ENCODE results near the gene DLGAP1.

DLGAP1 gene

DNA sequence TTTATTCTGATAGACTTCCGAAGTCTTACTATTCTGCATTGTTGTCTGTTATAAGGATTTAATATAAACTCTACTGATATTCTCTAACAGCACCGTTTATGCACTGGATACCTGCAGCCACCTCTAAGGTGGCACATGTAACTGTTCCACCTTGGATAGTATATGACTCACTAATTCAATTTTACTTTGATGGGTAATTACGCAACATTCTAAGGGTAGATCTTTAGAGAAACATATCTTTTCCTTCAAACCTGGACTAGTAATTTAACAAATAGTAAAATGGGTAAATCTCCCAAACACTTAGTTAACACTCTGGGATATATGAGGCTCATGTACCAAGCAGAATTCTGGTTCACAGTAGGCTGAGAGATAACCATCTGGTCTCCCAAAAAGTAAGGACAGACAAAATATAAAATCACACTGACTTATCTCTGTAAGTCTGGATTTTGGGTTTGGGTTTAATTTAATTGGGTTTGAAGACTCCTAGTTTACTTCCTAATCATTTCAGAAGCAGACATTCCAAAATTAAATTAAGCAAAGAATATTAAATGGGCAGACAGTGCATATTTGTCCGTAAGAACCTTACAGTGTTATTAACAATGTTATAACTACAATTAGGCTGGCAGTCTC lies 590.3 kb downstream of the DLGAP1 start:
- DNase-seq (ENCODE audit: low spot score) = no peak

DNA sequence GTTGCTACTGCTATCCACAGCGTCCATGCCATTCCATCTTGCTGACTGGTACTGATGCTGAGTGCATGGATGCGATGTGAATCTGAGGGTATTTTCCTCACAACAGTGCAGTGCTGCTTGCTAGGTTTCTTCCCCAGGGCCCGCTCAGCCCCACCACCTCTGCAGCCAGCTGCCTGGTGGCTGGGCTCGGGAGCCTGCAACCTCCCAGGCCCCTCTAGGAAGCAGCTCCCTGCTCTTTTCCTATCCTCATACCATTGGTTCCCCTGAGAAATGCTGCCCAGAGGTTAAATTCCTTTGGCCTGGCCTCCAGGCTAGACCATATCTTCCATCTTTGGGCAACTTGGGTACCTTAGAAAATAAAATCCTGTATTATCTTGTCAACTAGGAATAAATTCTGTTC lies 591.5 kb downstream of the DLGAP1 start:
- no peak for DNase-seq (ENCODE audit: low spot score)

DNA sequence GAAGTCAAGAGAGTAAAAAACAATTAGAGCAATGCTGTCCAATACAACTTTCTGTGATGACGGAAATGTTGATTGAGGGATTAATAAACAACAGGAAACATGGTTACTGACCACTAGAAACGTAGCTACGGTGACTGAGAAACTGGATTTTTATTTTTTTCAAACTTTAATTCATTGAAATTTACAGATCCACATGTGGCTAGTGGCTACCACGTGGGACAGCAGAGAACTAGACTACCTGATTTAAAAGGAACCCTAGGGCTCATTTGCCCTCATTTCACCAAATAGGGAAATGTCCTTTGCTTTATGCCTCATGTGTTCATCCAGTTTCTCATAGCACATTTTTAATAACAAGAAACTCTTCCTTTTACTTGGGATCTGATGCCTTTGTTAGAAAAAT lies 592.1 kb downstream of the DLGAP1 start:
- no peak for DNase-seq (ENCODE audit: low spot score)

DNA sequence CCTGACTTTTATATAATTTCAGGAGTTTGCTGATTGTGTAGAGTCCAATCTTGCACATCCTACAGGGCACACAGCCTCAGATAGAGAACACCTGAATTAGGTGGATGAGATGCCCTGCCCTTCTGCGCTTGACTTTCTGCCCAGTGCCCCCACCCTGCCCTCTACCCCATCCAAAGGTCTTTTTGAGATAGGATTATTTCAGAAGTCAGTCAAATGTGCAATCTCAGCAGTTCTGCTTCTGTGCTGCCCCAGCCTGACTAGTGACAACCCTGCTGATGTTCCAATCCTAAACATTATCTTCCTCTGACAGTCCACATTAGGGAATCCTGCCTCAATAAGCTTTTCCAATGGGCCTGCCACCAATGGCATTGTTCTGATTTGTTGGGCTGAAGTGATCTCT lies 593.6 kb downstream of the DLGAP1 start:
- DNase-seq (ENCODE audit: low spot score) = no peak

DNA sequence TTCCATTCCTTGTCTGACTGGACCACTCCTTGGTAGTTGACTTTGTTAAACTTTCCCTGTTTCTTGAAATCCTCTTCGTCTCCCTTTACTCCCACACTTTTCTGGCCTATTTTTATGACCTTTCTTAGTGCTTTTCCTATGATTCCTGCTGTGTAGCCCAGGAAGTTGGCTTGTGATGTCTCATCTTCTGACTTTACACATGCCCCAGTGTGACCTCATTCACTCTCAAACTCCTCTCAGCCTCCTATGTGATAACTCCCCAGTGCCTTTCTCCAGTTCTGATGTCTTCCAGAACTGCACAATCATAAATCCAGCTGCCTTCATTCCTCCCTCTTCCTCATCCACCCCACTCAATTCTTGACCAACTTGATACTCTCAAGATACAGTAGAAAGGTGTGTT lies 597.6 kb downstream of the DLGAP1 start:
- no peak for DNase-seq (ENCODE audit: low spot score)

DNA sequence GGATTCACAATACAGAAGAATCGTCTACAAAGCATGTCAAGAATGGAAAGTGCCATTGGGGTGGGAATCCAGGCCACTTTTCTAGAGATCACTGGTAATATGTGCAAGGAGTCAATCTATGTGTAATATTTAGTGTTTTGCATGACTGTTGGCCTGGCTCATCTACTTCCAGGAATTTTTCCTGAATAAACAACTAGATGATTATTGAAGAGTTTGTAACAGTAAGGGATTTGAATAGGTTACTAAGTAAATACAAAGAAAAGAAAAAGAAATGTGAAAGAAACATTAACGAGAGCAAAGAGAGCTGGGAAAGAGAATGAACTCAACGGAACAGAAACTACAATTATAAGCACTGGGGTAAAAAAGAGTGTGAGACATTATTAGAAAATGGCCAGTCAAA lies 599.1 kb downstream of the DLGAP1 start:
- DNase-seq (ENCODE audit: low spot score) = no peak

DNA sequence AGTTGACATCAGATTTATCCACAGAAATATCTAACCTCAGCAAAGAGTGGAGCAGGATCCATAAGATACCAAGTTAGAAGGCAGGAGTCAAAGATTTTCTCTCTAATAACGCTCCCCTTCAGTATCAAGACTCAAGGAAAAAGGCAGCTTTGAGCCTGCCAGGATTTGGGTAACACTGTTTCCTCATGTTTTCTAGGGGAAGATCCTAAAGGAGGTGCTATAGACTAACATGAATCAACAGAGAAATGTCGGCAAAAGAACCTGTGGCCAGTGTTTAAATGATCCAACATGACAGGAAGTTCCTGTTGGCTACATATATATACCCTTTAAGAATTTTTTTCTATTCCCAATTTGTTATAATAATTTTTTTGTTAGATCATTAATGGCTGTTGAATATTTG lies 602.8 kb downstream of the DLGAP1 start:
- no peak for DNase-seq (ENCODE audit: low spot score)

DNA sequence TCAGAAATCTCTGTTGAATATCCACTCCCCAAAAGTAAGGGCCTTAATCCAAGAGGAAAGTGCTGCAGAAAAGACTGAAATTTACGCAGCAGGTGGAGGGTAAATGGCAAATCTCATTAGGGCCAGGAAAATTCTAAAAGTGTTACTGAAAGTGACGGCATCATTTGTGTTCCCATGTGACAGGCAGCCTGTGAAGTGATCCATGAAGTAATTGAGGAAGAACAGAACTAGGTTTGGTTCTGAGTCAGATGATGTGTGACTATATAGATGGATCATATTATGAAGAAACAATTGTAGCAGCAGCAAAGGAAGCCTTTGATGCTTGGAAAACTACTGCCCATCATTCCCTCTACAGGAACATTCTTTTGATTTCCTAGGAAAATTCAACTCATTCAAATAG lies 603.9 kb downstream of the DLGAP1 start:
- DNase-seq (ENCODE audit: low spot score) = no peak

DNA sequence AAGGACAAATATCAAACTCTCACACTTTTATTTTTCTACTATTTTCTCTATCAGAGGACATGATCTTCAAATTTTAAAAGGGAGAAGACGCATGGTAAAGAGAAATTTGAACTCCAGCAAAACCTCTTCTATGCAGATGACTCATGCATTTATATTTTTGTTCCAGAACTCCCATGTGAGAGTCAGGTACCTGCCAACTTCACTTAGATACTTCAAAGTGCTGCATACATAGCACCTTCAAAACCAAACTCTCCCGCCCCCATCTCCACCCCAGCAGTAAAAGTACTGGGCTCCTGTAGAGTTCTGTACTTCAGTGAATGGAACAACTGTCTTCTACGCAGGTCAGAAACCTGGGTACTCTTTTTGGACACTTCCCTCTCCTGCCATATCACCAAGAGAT lies 606.8 kb downstream of the DLGAP1 start:
- DNase-seq (ENCODE audit: low spot score) = no peak

DNA sequence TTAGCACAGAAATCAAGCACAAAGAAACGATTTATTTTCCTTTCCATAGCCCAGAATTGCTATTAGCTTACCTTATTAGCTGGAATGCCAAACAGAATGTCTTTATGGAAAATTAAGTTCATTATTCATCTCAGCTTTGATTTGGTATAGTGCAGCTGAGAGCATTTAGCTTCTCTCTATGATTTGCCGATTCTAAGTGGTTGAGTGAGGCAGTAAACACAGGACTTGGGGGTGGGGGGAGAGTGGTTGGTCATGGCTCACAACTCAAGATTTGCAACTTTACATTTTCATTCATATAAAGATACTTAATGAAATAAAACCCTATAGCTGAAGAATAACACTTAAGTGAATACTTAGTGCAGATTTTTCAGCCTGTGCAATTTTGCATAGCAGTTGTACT lies 609.9 kb downstream of the DLGAP1 start:
- no peak for DNase-seq (ENCODE audit: low spot score)

DNA sequence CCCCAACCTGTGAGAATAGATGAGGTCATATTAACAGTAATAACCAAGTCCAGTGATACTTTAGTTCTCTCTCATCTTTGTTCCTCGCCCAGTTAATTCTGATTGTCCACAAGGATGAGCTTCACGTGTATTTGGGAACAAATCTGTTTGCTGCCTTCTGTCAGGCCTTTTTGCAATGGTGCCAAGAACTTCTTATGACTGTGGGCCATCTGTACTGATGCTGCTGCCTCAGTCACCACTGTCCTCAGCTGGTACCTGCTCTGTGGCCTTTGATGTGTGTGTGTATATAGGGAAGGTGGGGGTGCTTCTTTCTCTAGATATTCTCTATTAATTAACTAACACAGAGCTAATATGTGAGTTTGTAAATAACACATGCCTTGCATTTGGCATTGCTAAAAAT lies 612.3 kb downstream of the DLGAP1 start:
- no peak for DNase-seq (ENCODE audit: low spot score)

DNA sequence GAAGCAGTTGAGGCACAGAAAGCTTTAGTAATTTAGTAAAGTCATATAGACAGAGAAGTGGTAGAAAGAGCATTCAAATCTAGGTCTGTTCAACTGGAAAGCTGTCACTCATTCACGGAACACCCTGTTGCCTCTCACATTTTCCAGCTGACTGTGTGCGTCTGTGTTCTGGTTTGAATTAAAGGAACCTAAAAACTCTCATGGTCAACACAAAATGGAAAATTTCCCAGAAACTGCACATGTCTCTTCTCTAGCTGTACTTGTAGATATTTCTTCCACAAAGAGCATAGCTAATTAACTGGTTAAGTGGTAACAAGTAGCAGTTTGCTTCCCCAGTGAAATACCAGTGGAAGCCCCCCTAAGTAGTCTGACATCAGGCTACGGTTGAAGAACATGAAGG lies 614.3 kb downstream of the DLGAP1 start:
- DNase-seq (ENCODE audit: low spot score) = no peak

DNA sequence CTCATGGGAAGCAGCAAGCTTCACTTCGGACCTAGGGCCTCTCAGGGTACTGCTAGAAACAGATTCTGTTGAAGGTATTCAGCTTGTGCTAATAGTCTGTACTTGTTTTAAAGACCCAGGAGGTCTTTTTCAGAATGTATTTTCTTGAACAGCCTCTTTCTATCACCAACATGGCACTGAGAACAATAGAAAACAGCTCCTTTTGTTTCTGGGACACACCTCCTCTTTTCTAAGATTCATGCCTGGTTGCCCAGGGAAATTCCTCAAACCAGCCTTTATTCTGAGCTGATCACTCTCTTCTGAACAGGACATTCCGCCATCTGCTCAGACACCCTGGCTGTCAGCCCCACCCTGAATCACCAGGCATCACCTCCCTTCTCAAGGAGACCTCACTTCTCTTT lies 615.5 kb downstream of the DLGAP1 start:
- no peak for DNase-seq (ENCODE audit: low spot score)

DNA sequence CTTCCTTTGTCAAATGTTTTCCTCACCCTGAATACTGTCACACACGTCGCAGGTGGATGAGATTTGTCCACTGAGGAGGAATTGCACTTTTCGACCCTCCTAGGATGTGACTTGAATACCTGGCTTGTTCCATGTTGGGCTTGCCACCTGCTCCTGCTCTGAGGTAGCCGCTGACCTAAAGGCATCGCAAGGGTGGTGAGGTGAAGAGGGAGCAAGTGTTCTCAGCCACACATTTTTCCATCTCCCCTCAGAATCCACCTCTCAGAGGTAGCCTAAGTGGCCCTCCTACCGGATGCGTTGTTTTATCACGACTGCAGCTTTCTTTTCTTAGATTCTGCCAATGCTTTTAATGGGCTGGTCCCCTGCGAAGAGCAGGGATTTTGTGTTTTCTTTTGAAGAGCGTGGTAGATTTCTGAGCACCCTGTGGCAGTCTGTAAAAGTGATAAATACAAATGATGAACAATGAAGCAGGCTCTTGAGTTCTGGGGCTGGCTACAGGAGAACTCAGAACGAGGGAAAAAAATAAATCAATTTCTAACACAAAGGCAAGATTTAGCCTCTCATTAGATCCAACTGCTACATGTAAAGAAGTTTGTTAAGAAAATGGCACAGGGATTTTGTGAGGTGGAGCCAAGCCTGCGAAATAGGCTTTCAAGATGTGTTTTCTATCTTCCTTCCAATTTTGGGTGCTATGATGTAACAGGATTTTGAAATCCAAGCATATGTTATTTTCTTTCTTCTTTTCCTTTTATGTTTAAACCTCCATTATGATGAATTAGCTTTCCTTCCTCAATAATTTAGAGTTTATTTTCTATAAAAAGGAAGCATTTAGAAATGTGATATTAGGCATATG lies 618.4 kb downstream of the DLGAP1 start:
- no peak for DNase-seq (ENCODE audit: low spot score)

DNA sequence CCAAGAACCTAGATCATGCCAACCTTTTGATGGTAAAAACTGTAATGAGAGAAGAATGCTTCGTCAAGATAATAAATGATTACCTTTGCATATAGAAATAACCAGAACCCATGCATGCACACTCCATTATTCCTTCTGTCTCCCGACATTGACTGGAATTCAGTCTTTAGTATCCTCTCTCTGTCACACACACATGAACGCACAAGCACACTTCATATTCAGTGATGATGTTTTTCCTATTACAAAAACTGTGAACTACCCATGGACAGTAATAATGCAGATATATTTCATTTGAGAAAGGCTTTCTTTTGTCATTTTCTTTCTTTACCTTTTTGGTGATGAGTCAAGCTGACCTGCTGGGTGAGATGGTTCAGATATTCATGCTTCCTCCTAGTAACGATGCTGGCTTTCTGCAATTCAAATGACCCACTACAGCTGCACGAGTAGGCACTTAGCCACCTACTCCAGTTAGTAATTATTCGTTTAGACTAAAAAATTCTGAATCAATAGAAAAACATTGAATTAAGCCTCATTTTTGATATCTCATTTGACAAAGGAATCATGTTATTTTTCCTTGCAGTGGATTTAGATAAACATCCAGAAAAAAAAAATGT lies 623.0 kb downstream of the DLGAP1 start:
- no peak for DNase-seq (ENCODE audit: low spot score)

DNA sequence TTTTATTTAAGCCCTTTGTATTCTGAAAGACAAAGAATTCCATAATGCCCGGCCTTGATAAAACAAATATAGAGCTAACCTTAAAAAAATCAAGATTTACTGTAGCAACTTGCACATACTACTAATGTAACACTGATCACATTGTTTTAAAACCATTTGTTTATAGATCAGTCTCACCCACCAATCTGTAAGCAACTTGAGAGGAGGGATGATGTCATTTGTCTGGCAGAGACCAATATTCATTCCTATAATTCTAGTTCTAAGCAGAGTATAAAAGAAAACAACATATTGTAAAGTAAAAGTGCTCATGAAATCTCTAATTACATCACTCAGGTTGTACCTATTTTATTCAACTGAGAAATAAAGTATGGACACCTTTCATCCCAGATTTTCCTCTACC lies 624.5 kb downstream of the DLGAP1 start:
- DNase-seq (ENCODE audit: low spot score) = no peak

DNA sequence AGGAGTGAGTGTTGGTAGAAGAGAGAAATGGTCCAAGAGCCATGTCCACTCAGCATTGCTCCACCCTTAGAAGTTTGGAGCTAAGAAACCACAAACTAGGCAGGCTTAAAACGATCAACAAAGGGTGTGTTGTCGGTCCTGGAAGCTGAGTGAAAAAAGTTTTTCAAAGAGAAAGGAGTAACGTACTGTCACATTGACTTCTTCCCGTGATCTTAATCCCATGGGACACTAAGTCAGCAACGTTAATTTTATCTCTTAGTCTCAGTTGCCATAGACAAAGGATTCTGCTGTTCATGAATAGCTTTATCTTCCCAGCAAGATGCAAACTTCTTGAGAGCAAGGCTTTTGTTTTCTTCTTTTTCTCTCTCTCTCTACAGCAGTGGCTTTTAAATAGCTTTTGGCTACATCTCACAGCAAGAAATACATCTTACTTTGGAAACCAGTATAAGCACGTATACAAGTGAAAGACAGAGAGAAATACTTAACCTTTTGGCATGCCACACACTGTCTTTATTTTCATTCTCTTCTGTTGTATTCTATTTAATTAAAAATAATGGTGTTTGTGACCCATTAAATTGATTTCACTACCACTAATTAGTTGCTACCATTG lies 627.8 kb downstream of the DLGAP1 start:
- no peak for DNase-seq (ENCODE audit: low spot score)

DNA sequence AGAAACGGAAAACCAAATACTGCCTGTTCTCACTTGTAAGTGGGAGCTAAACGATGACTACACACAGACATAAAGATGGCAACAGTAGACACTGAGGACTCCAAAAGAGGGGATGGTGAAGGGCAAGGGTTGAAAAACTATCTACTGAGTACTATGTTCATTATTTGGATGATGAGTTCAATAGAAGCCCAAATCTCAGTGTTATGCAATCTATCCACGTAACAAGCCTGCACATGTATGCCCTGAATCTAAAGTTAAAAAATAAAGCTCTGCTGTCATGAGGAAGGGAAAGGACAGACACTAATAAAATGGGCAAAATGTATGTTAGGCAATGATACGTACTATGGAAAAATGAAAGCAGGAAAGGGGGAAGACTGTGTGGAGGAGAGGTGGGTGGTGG lies 629.1 kb downstream of the DLGAP1 start:
- no peak for DNase-seq (ENCODE audit: low spot score)

DNA sequence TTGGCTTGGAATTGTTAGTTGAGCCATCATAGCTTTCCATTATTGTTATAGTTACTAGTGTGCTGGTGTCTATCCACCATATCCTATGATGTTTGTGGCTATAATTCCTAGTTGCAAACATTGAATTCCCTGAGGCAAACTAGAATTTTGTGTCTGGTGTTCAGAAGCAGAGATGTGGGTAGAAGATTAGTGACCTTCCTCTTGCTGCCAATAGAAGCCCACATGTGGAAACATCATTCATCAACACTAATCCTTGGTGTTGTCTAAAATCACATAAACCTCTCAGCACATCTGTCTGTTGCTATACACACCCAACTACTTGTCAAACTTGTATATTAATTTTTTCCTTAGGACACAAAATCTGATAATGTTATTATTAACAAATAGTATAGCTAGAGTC lies 631.0 kb downstream of the DLGAP1 start:
- no peak for DNase-seq (ENCODE audit: low spot score)

DNA sequence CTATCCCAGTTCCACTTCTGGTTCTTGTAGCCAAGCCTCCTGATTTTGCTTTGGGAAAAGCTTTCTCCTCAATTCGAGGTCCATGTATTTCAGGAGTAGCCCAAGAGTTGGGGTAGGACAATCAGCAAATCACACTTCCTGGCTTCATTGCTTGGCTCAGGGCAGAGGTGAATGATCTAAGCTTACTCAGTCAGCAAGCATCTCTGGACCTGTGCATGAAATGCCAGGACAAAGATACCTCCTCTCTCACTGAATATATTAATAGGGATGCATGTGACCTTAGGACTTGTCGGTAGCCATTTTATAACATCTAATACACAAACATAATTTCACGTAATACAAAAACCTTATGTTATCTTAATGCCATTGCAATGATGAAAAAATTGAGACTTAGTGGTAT lies 632.0 kb downstream of the DLGAP1 start:
- DNase-seq (ENCODE audit: low spot score) = no peak

DNA sequence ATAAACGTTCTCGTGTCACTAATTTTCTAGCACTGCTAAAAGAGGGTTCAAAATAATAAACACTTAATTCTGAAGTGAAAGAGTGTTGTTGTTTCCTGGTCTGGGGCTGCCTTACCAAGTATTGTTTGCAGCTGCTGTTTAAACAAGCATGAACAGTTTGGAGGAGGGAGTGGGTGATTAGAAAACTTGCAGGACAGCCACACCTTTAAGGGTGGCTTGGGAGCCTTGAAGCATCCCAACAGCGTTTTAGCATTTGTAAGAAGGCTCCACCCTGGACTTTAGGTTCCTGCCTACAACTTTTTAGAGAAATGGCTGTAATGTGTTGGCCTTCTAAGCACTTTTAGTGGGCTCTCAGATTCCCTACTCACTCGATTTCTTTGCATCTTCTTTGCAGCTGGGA lies 633.6 kb downstream of the DLGAP1 start:
- no peak for DNase-seq (ENCODE audit: low spot score)

DNA sequence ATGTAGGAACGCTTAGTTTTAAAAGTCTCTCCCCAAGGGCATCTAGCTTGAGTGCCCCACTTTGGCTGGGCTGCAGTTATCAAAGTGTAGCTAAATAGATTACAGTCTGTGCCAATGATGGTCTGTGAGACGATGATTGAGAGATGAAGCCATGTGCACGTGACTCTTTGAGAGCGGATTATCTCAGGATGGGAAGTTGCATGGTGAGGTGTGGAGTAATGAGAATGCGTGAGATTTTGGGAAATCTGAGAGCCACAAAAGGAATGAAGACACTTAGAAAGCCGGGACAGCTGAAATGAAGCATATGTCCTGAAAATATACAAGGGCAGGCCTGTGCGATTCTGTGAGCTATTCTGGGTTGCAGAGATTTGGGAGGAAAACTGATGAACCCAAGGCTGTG lies 635.1 kb downstream of the DLGAP1 start:
- no peak for DNase-seq (ENCODE audit: low spot score)

Data from hematopoietic multipotent progenitor cell treated with erythropoietin and hydrocortisone succinate and interleukin-3 and kit ligand, for 15 days (in vitro differentiated cells).